ENCODE data around the gene SLBP. TPM values are rescaled to one million over a fixed set of nuclear protein-coding genes. Genes with fewer than 3 reads are reported as not detected.
"Not testable (repeated sequence)": the region's sequence is repeated elsewhere in the genome, so short reads cannot be mapped to it uniquely, and the experiment has no call there.

SLBP gene
- total RNA-seq, 1 donor from 2014 or later, result 29.4 TPM

GRCh38 chr4:1711571-1712215 lies 426 bp downstream of the SLBP start:
- DNase-seq (ENCODE audit: low spot score), result peak; percentile 65

GRCh38 chr4:1711055-1711570 lies 1.0 kb downstream of the SLBP start:
- DNase-seq (ENCODE audit: low spot score), result no peak

DNA sequence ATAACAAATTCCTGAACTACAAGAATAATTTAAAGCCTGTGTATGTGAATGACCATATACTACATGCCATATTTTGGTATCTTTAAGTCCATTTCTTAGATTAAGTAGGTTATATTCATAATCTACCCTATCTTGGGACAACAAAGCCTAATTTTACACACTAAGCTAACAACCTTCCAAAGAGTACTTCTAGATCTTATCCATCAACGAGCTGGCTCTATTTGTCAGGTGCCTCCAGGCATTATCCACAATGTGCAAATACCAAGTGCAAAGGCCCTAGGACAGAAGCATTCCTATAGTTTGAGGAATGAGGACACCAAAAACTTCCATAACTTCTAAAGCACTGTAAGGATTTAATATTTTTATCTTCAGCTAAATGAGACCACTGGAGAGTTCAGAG lies 3.5 kb downstream of the SLBP start:
- no peak for DNase-seq (ENCODE audit: low spot score)

- no peak for DNase-seq (ENCODE audit: low spot score)
Measured at GRCh38 chr4:1706358-1706757, 5.8 kb downstream of the SLBP start.

DNA sequence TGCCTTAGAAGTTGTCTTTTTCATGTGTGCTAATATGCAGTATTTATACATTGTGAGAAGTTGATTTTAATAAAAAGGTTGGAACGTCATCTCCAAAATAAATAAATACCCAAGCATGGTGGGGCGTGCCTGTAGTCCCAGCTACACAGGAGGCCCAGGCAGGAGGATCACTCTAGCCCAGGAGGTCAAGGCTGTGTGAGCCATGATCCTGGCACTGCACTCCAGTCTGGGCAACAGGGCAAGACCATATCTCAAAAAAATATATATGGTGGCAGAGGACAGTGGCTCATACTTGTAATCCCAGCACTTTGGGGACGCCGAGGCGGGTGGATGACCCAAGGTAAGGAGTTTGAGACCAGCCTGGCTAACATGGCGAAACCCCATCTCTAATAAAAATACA lies 6.4 kb downstream of the SLBP start:
- no peak for DNase-seq (ENCODE audit: low spot score)

DNA sequence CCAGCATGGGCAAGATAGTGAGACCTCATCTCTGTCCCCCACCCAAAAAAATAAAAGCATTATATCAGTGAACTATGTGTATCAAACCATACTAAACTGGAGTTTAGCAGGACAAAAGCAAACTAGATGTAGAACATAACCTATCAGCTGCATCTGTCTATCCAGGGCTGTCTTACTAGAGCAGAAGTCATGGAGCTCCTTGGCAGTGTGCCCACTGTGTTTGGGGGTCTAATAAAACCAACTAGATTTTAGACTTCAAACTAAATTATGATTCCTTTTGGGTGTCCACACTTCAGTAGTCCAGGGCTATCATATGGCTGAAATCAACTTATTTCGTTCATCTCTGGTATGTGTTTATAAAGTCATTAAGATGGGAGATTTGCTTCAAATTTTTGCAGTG lies 8.3 kb downstream of the SLBP start:
- no peak for DNase-seq (ENCODE audit: low spot score)

- DNase-seq (ENCODE audit: low spot score), result not testable (repeated sequence)
Measured at GRCh38 chr4:1701671-1702070, 10.4 kb downstream of the SLBP start.

DNA sequence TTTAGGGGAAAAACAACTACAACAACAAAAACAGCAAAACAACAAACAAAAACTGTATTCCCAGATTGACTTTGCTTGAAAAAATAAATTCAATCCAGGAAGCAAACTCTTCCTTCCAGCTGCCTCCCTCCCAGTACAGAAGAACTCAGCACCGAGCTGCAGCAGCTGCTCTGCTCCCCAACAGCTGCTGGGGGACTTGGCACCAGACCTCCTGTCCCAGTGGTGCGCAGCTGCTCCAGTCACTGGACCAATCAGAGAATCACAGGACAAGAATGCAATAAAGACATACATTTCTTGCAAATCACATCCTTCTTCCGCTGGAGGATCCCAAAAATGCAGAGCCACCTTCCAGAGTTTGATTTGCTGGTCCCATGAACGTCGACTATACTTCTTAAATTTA lies 16.2 kb downstream of the SLBP start:
- no peak for DNase-seq (ENCODE audit: low spot score)

GRCh38 chr4:1693131-1693896 lies 18.8 kb downstream of the SLBP start:
- peak; percentile 67 for DNase-seq (ENCODE audit: low spot score)

DNA sequence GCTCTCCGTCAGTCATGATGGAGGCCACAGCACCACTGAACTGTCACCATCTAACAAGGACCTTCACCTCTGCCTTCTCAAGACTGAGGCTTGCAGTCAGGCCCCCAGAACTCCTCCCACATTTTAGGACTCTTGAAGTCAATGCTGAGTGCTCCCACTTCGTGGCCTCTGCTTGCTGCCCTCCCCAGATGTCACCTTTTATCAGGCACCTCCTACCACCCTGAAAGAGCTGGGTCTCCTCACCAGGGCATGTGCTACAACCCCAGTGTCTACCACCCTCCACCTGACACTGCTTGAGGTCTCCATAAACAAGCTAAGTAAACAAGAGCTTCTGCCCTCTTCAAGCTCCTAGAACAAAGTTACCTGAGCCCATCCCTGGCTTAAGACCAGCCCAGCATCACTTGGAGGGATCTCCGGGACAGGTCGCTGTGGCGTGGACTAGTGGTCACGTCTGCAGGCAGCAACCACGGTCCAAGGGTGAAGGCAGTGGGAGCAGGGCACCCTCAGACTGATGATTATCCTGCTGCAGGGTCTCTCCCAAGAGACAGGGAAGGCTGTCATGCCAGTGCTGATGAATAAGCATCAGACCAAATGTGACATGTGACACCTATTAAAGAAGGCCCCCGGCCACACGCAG lies 20.3 kb downstream of the SLBP start:
- DNase-seq (ENCODE audit: low spot score), result no peak

DNA sequence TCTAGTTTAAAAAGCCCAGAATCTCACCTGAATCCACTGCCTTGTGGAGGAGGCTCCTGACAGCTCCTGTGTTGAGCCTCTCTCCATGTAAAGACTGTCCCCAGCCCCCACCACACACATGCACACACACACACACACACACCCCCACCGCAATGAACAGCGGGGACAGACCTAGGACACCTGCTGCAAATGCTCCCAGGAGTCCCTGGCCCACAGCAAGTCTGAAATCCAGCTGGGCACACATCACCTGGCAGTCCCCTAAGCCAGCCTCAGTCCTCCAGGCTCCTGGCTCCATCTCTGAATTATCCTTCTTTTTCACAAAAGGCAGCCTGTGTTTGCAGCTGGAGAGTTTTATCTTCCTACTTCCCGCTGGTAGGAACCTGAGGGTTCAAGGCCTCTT lies 21.4 kb downstream of the SLBP start:
- DNase-seq (ENCODE audit: low spot score), result no peak

- DNase-seq (ENCODE audit: low spot score), result no peak
Measured at GRCh38 chr4:1686440-1687036, 25.6 kb downstream of the SLBP start.

- no peak for DNase-seq (ENCODE audit: low spot score)
Measured at GRCh38 chr4:1685235-1686150, 26.6 kb downstream of the SLBP start.

DNA sequence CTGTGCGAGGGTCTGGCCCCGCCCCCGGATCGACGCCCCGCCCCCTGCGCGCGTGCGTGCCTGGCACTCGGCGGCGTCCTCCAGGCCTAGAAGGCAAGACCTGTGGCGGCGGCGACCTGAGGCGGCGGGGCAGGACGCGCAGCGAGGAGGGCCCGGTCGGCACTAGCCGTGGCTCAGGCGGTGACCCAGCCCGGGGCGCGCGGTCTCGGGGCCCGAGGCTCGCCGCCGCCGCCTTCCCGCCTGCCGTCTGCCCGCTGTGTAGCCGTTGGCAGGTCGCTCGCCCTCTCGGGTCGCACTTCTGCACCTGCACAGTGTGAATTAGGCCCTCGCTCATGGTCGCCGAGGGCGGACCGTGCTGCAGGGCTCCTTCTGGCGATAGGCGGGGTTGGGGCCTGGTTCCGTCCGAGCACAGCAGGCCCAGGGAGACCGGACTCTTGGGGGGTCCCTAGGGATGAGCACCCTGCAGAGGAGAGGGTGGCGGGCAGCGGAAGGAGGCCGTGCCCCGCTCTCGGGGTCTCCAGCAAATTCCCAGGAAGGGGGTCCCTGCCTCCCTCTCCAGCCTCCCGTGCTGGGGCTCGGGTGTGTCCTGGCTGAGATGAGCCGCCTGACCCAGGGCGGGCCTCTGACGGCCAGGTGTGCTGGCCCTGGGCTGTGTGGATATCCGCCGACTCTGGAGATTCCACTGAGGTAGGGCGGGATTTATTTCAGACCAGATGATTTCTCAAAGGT lies 27.4 kb downstream of the SLBP start:
- DNase-seq (ENCODE audit: low spot score), result peak; percentile 91

DNA sequence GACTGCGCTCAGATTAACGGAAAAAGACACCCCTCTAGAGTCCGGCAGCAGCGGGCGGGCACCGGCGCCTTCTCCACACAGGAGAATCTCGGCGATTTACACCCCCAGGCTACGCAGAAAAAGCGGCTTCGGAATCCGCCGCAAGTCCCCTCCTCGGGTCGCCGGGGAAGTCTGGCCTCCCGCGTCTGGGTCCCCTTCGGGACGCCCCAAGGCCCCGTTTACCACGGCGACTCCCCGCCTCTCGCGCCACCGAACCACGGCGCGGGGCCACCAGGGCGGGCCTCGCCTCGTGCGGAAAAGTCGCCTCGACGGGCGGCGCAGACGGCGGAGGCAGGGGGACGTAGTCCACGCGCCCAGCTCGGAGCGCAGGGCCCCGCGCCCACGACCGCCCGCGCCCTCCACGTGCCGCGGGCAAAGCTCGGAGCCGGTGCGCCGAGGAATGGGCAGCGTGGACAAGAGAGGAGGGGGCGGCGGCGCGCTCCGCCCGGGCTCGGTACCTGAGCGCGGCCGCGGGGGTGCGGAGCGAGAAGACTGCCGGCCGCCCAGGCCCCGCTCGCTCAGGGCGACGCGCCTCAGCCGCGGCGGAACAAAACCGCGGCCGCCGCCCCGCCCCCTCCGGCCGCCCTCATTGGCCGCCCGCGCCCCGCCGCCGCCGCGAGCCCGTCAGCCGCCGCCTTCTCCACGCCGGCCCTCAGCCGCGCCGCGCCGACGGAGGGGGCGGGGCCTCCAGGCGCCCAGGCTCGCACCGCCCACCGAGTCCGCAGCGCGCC lies 28.2 kb downstream of the SLBP start, which contains the start of gene FAM53A:
TSS of gene FAM53A (minus strand) at position 578 of the 770 bp plus-strand sequence. CDS start 15,572 bp downstream, outside the sequence.
- no peak for DNase-seq (ENCODE audit: low spot score)

DNA sequence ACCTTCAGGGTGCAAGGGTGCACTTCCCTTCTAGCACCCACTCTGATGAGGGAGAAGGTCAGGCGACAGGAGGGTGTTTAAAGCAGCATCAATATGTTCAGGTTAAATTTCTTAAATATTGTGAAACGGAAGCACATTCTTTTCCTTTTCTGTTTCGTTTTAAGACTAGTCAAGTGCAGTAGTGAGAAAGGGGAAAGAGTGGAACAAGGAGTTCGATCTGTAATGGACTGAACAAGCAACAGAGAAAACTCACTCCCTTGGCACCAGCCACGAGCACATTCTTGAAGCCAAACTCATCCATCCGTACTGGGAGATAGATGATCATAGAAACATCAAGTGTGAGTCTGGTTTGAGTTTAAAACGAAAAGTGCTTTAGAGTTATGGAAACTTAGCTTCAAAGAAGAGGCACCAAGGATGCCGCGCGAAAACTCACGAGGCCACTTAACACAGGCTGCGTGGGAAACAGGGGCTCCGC lies 28.8 kb downstream of the SLBP start:
- DNase-seq (ENCODE audit: low spot score), result no peak

DNA sequence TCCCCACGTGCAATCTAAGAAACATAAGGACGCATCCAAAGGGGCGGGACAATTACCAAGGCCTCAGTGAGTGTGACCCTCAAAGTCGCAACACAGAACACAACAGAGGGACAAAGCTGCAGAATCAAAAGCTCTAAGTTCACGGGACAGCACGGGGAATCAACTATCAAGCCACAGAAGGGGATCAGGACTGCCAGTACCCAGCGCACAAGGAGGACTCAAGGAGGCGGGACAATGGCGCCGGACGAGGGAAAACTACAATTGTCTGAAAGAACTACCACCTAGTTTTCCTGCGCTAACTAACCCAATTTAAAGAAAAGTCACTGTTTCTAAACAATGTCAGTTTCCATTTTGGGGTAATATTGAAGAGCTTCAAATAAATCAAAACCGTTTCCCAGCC lies 29.3 kb downstream of the SLBP start:
- no peak for DNase-seq (ENCODE audit: low spot score)

GRCh38 chr4:1678244-1678643 lies 33.9 kb downstream of the SLBP start:
- no peak for DNase-seq (ENCODE audit: low spot score)
